HG03103 (cell line): ENCODE results near the gene GNAQ.

ENCODE experiments used
- ATAC-seq: cut with Tn5 transposase; IDR thresholded peaks from one replicate; pipeline ENCODE4 v1.9.1; 2021; ENCODE audit warnings: low read depth; ENCODE audit not compliant: unreplicated experiment

Gene GNAQ

GRCh38 chr9:77677957-77678535, 353.6 kb downstream of the GNAQ start:
- ATAC-seq = no peak

- ATAC-seq = no peak
Observed at GRCh38 chr9:77677397-77677796, 354.2 kb downstream of the GNAQ start.

- no peak for ATAC-seq
Observed at GRCh38 chr9:77673941-77674791, 357.4 kb downstream of the GNAQ start.

GRCh38 chr9:77672183-77672582, 359.4 kb downstream of the GNAQ start:
- ATAC-seq = no peak

GRCh38 chr9:77667151-77667550, 364.5 kb downstream of the GNAQ start:
- no peak for ATAC-seq
